Heart left ventricle (tissue), 13 donors: ENCODE data around the gene COQ4.

ENCODE experiments used
- POLR2A ChIP-seq, 2 donors: fragments of 450-650 bp; IDR thresholded peaks; one replicate each; pipeline ENCODE4 v1.6.1; 2017; ENCODE audit warnings: antibody characterized with exemption in 2 of 2, mild to moderate bottlenecking in 2 of 2, moderate library complexity in 2 of 2
- TF ChIP-seq, protein P1 (sequence below), 12 donors: fragments of 200-600 bp; sonication (generic) in 4 of 12; IDR thresholded peaks; one replicate each; pipeline versions ENCODE4 v1.5.0 to v1.8.0; 2018 to 2022; ENCODE audit warnings: antibody characterized with exemption in 12 of 12, mild to moderate bottlenecking in 5 of 12
- donor health status: ischemic (EF 13 %, LVEDD 7.1; RV severe dilation, severe dysfunction).
- donor health status: DM: no; HTN: yes; CAD: no.
- donor health status: DM: no; HTN: no; CAD: no.
- donor health status: ischemic (EF 25% LVEDD 6.9; RV normal size, moderate dysfunction).
- donor health status: ischemic (EF 25% LVEDD 5.7; RV mildly dilated, moderate dysfunction).
- donor health status: ischemic (EF 35%, LVEDD 5.7; RV mildly dilated, moderate dysfunction).
- donor health status: nonischemic (EF 11% LVEDD 7.7; RV severe dilation, severe dysfunction).
- donor health status: DM: yes; HTN: yes; CAD: no.
- donor health status: PGD.
- donor health status: ischemic (EF 29% LVEDD 5.4; RV normal size, mild dysfunction).
- donor health status: nonischemic (EF 23%, LVEDD 6.1; RV moderate dilation, normal function).

DNA sequence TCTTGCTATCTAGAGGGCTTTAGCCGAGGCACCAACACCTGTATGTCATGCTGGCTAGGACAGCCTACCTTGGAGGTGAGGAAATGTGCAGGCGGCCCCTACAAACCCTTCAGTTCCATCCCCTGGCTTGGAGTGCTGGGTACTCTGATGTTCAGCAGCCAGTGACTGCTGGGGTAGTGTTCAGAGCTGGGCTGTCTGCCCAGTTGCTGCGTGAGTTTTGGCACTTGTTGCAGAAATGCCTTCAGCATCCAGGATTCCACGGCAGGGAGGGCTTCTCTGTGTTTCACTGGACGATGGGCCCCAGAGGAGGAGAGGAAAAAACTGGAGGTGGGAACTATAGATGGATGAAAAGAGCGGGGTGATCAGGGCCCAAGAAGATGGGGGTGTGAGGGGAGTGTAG lies 36.2 kb upstream of the COQ4 start:
- TF ChIP-seq, protein P1, sequence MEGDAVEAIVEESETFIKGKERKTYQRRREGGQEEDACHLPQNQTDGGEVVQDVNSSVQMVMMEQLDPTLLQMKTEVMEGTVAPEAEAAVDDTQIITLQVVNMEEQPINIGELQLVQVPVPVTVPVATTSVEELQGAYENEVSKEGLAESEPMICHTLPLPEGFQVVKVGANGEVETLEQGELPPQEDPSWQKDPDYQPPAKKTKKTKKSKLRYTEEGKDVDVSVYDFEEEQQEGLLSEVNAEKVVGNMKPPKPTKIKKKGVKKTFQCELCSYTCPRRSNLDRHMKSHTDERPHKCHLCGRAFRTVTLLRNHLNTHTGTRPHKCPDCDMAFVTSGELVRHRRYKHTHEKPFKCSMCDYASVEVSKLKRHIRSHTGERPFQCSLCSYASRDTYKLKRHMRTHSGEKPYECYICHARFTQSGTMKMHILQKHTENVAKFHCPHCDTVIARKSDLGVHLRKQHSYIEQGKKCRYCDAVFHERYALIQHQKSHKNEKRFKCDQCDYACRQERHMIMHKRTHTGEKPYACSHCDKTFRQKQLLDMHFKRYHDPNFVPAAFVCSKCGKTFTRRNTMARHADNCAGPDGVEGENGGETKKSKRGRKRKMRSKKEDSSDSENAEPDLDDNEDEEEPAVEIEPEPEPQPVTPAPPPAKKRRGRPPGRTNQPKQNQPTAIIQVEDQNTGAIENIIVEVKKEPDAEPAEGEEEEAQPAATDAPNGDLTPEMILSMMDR (IDR thresholded peaks at IDR 0.05): no peak
- no peak for TF ChIP-seq POLR2A (IDR thresholded peaks at IDR 0.05)
